GM12875 (cell line): ENCODE results near the gene EEPD1.

Experiments used
- H3K4me3 ChIP-seq: one replicate; pipeline ENCODE4 v1.5.1; 2011; ENCODE audit warnings: low read depth, low read length, control low read depth
- TF ChIP-seq, protein P1 (sequence below): IDR thresholded peaks from 2 replicates; pipeline ENCODE4 v1.5.1; 2011; ENCODE audit warnings: low read depth, mild to moderate bottlenecking, control low read depth, inconsistent platforms, low read length, moderate library complexity, borderline replicate concordance; ENCODE audit not compliant: insufficient read depth

Gene EEPD1

DNA sequence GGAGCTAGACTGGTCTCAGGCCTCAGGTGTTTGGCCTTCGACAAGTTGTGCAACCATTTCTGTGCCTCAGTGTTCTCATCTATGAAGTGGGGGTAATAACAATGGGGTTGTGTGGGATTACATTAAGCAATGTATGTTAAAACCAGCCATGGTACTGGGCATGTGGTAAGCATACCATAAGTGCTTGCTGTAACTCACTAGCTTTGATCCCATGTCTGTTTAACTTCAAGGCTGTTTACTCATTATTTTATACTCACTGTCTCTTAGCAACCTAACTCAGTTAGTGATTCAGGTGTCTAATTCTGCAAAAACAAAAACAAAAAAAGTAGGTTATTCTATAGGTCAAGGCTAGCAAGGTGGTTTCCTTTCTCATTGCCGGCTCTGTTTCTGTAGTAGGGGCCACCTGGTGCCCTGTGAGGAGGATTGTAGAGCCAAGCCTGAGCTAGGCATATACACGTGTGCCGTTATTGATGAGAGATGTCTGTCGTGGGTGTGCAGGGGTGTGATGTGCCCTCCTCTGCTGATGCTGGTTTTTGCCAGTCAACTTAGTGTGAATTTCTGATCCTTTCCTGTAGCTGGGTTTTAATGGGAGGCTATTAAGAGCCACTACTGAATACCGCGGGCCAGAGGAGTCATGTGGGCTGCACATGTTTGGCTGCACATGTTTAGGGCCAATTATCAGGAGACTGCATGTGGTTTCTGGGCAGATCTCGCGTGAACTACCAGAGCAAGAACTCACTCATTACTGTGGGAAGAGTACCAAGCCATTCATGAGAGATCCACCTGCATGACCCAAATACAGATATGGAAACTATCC lies 56.2 kb downstream of the EEPD1 start:
- TF ChIP-seq, protein P1, sequence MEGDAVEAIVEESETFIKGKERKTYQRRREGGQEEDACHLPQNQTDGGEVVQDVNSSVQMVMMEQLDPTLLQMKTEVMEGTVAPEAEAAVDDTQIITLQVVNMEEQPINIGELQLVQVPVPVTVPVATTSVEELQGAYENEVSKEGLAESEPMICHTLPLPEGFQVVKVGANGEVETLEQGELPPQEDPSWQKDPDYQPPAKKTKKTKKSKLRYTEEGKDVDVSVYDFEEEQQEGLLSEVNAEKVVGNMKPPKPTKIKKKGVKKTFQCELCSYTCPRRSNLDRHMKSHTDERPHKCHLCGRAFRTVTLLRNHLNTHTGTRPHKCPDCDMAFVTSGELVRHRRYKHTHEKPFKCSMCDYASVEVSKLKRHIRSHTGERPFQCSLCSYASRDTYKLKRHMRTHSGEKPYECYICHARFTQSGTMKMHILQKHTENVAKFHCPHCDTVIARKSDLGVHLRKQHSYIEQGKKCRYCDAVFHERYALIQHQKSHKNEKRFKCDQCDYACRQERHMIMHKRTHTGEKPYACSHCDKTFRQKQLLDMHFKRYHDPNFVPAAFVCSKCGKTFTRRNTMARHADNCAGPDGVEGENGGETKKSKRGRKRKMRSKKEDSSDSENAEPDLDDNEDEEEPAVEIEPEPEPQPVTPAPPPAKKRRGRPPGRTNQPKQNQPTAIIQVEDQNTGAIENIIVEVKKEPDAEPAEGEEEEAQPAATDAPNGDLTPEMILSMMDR, result no peak
- H3K4me3 ChIP-seq, result no peak overlapping the region

DNA sequence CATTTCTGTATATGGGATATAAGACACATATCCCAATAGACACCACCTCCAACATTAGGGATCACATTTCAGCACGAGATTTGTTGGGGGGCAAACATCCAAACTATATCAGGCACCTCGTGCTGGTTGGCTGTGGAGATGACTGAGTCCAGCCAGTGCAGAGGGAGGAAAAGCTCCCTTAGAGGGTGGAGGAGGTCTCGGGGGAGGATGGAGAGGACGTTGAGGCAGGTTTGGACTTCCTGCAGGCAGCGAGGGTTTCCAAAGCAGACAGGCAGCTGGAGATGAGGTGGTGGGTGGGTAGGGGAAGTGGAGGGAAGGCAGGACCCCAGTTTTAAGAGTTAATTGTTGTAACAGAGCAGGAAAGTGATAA lies 56.7 kb downstream of the EEPD1 start:
- TF ChIP-seq, protein P1, result no peak
- no peak overlapping the region for H3K4me3 ChIP-seq

DNA sequence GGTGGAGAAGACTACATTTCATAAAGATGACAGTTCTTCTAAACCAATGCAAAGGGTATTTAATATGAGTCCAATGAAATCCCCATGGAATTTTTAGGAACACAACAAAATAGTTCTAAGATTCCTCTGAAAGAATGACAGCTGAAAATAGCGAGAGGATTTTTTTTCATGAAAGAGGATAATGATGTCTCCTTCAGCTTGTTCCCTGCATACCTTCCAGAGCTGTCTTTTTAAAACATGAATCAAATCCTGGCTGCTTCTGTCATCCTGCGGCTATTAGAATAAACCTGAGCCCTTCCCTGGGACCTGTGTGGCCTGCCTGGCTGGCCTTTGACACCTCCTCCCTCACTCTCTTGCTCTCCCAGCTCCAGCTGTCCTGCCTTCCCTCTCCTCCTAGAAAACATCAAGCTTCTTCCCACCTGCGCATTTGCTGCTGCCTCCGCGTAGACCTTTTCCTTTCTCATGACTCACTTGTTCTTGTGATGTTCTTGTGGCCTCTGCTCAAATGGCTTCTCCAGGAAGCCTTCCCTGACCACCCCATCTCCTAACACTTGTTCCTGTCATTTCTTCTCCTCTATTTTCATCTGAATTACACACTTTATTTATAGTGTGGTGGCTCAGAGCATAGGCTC lies 57.4 kb downstream of the EEPD1 start:
- no peak overlapping the region for H3K4me3 ChIP-seq
- TF ChIP-seq, protein P1, result no peak

DNA sequence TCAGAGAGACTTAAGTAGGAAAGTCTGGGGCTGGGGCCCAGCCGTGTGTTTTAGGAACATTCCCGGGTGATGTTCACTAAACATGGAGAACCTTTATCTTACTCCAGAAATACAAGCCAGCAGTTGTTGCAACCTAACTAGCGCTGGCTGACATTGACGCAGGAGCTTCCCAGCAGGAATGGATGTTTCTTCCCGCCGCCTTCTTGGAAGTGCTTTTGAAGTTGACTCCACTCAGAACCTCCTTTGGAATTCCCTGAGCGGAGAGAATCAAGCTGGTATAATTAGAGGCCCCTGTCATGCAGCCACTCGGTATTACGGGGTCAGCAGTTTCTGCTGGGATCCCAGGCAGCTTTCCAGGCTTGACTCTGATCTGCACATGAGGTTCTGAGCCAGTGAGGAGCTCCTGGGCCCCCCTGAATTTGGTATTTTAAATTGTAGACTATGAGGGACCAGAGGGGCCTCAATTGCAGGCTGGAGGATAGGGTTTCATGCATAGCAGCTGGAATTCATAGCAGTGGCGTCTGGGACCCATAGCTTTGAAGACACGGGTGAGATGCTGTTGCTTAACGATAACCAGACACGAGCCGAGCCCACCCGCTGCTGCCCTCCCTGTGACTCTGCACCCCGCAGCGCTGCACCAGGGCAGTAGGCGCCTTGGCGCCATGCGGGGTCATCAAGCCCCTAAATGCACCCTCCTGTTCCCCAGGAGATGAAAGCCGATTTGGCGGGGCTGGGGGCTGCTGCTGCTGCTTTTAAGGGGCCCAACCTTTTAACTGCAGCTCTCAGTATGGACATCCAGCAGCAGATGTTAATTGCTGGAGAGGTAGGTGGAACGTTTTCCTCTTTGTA lies 61.8 kb downstream of the EEPD1 start:
- TF ChIP-seq, protein P1, result no peak
- H3K4me3 ChIP-seq, result no peak overlapping the region

DNA sequence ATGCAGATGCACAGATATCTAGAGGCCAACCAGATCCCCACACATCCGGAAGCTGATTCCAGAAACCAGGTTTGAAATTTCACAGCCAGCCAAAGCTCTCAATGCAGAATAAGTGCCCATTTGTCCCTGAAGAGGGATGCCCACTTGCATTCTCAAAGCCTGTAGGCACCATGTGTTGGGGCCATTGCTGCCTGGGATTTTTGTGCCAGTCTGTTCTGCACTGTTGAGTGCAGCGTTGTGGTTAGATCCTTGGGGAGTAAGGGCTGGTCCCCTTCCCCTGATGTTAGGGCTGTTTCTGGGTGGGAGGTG lies 62.4 kb downstream of the EEPD1 start:
- no peak overlapping the region for H3K4me3 ChIP-seq
- TF ChIP-seq, protein P1, result no peak

DNA sequence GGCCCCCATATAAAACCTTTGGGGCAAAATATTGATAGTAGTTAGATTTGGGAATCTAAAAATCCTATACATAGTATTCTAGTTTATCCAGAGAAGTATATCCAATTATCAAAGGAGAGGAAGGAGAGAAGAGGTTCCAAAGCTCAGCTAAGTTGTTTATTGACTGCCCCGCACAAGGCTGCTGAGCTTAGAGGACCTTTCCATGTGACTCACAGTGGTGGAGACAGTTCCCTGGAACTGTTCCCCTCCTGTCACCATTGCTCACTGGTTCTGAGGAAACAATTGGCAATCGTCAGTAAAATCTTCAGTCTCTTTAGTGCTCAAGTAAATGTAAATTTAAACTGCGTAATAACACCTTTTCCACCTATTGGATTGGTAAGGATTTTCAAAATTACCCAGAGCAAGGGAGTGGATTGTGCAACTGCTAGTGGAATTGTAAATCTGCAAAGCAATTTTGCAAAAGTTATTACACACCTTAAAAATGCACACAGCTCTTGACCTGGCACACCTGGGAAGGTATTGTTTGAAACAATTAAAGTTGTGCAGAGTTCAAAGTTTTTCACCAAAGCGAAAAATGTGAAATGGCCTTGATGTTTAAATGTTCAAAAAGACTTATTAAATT lies 63.1 kb downstream of the EEPD1 start:
- H3K4me3 ChIP-seq, result no peak overlapping the region
- TF ChIP-seq, protein P1, result no peak
